Loucy (cell line): ENCODE results near the gene LY6G6D.

Source experiments
- H2AFZ ChIP-seq: fragments of 200-600 bp; sonication (generic); 2 replicates; pipeline ENCODE4 v1.6.0; 2016; ENCODE audit warnings: antibody characterized with exemption, mild to moderate bottlenecking, low read length, moderate library complexity
- H3F3A ChIP-seq: fragments of 200-600 bp; 2 replicates; pipeline ENCODE4 v1.6.0; 2016; ENCODE audit warnings: antibody characterized with exemption, low read depth, mild to moderate bottlenecking
- H3K27me3 ChIP-seq: fragments of 200-600 bp; sonication (generic); 2 replicates; pipeline ENCODE4 v1.6.1; 2014; ENCODE audit warnings: low read length, mild to moderate bottlenecking; ENCODE audit not compliant: insufficient read depth, poor library complexity, severe bottlenecking
- H3K36me3 ChIP-seq: fragments of 200-600 bp; sonication (generic); 2 replicates; pipeline ENCODE4 v1.6.1; 2016; ENCODE audit warnings: low read length; ENCODE audit not compliant: insufficient read depth
- H3K4me1 ChIP-seq: fragments of 200-600 bp; sonication (generic); 2 replicates; pipeline ENCODE4 v1.5.1; 2014; ENCODE audit warnings: low read length, mild to moderate bottlenecking; ENCODE audit not compliant: insufficient read depth, poor library complexity, severe bottlenecking
- H3K4me2 ChIP-seq: fragments of 200-600 bp; sonication (generic); 2 replicates; pipeline ENCODE4 v1.6.0; 2014; ENCODE audit warnings: antibody characterized with exemption, low read length, low read depth, mild to moderate bottlenecking; ENCODE audit not compliant: poor library complexity, severe bottlenecking
- H3K4me3 ChIP-seq: fragments of 200-600 bp; sonication (generic); 2 replicates; pipeline ENCODE4 v1.5.1; 2014; ENCODE audit warnings: low read length, mild to moderate bottlenecking, mixed read lengths; ENCODE audit not compliant: poor library complexity, severe bottlenecking
- H3K79me2 ChIP-seq: fragments of 200-600 bp; sonication (generic); 2 replicates; pipeline ENCODE4 v1.6.1; 2014; ENCODE audit warnings: low read length; ENCODE audit not compliant: insufficient read depth
- H3K9ac ChIP-seq: fragments of 200-600 bp; sonication (generic); 2 replicates; pipeline ENCODE4 v1.6.0; 2014; ENCODE audit warnings: mild to moderate bottlenecking, low read depth, low read length, moderate library complexity; ENCODE audit not compliant: poor library complexity, severe bottlenecking
- H3K9me2 ChIP-seq: fragments of 200-600 bp; sonication (generic); replicated peaks from 2 replicates; pipeline ENCODE4 v1.6.1; 2016; ENCODE audit warnings: low read depth, low read length, mixed read lengths
- H3K9me3 ChIP-seq: fragments of 200-600 bp; sonication (generic); 2 replicates; pipeline ENCODE4 v1.6.1; 2014; ENCODE audit warnings: mild to moderate bottlenecking, antibody characterized with exemption, low read length, low read depth; ENCODE audit not compliant: insufficient read depth
- H4K20me1 ChIP-seq: fragments of 200-600 bp; sonication (generic); 2 replicates; pipeline ENCODE4 v1.6.0; 2014; ENCODE audit warnings: antibody characterized with exemption, low read length, mild to moderate bottlenecking; ENCODE audit not compliant: insufficient read depth, poor library complexity, severe bottlenecking
- CTCF ChIP-seq: fragments of 200-600 bp; sonication (generic); conservative IDR thresholded peaks from 2 replicates; pipeline ENCODE4 v1.5.1; 2014; ENCODE audit warnings: mild to moderate bottlenecking, antibody characterized with exemption, low read length
- EZH2phosphoT487 ChIP-seq: fragments of 200-600 bp; IDR thresholded peaks from 2 replicates; pipeline ENCODE4 v1.6.1; 2018; ENCODE audit warnings: antibody characterized with exemption, mild to moderate bottlenecking, moderate library complexity, borderline replicate concordance

LY6G6D gene

GRCh38 chr6:31691078-31691463 lies 24.1 kb upstream of the LY6G6D start:
- Histone ChIP-seq H3K4me2 (no peak overlapping the region), H3K9me3 (no peaks in the 10 kb centered on the region), H3K27me3 (no peaks in the 10 kb centered on the region), H3K9me2 (no peaks in the 10 kb centered on the region), H3F3A (no peaks in the 10 kb centered on the region), H4K20me1 (no peaks in the 10 kb centered on the region), H2AFZ (no peak overlapping the region), H3K36me3 (peaks cover 91% of the 10 kb centered on the region; the same call in 1 of the 2 replicates), H3K79me2 (no peaks in the 10 kb centered on the region), H3K4me3 (no peak overlapping the region), H3K9ac (no peak overlapping the region), H3K4me1 (no peaks in the 10 kb centered on the region)
- TF ChIP-seq EZH2phosphoT487 (no peak), CTCF (no peak)

- H3K4me2 ChIP-seq = no peak overlapping the region
- no peaks in the 10 kb centered on the region for H3K79me2 ChIP-seq
- no peak overlapping the region for H2AFZ ChIP-seq
- H3K4me1 ChIP-seq = no peaks in the 10 kb centered on the region
- H3K9me2 ChIP-seq = no peaks in the 10 kb centered on the region
- H4K20me1 ChIP-seq = no peaks in the 10 kb centered on the region
- no peak overlapping the region for H3K9ac ChIP-seq
- no peak overlapping the region for H3K4me3 ChIP-seq
- H3F3A ChIP-seq = no peaks in the 10 kb centered on the region
- H3K27me3 ChIP-seq = no peaks in the 10 kb centered on the region
- H3K36me3 ChIP-seq = peaks cover 87% of the 10 kb centered on the region; the same call in 1 of the 2 replicates
- H3K9me3 ChIP-seq = no peaks in the 10 kb centered on the region
- TF ChIP-seq EZH2phosphoT487 = no peak
- TF ChIP-seq CTCF = no peak
These were observed 23.5 kb upstream of the LY6G6D start for GRCh38 chr6:31691564-31692108.

GRCh38 chr6:31692353-31692752 lies 22.8 kb upstream of the LY6G6D start:
- H3K36me3 ChIP-seq = peaks cover 83% of the 10 kb centered on the region; the same call in 1 of the 2 replicates
- no peaks in the 10 kb centered on the region for H3K4me1 ChIP-seq
- H3F3A ChIP-seq = no peaks in the 10 kb centered on the region
- no peak for TF ChIP-seq CTCF
- H3K9me3 ChIP-seq = no peaks in the 10 kb centered on the region
- no peaks in the 10 kb centered on the region for H4K20me1 ChIP-seq
- no peaks in the 10 kb centered on the region for H3K27me3 ChIP-seq
- no peak overlapping the region for H2AFZ ChIP-seq
- H3K9me2 ChIP-seq = no peaks in the 10 kb centered on the region
- no peak overlapping the region for H3K9ac ChIP-seq
- H3K4me3 ChIP-seq = no peak overlapping the region
- H3K79me2 ChIP-seq = no peaks in the 10 kb centered on the region
- no peak overlapping the region for H3K4me2 ChIP-seq
